Uterus (tissue), 4 donors: ENCODE data around the gene GEMIN2. TPM values are rescaled to one million over a fixed set of nuclear protein-coding genes. Genes with fewer than 3 reads are reported as not detected.

Source experiments
- DNase-seq, 2 donors: peaks; one replicate each; pipeline ENCODE4 v3.0.0-alpha.2; 2019 to 2020
- H3K27ac ChIP-seq, 2 donors: fragments of 200-600 bp; sonication (generic); 1 replicate in 1 of 2; 2 replicates in 1 of 2; pipeline ENCODE4 v1.5.1; 2016 to 2018
- H3K27me3 ChIP-seq, 2 donors: fragments of 200-600 bp; sonication (generic); one replicate each; pipeline ENCODE4 v1.5.1; 2018 to 2019; ENCODE audit warnings: control low read depth in 1 of 2
- H3K36me3 ChIP-seq, 2 donors: fragments of 200-600 bp; sonication (generic); one replicate each; pipeline ENCODE4 v1.5.1; 2019; ENCODE audit warnings: control low read depth in 1 of 2
- H3K4me1 ChIP-seq, 2 donors: fragments of 200-600 bp; sonication (generic); one replicate each; pipeline ENCODE4 v1.5.1; 2018 to 2019; ENCODE audit warnings: control low read depth in 1 of 2
- H3K4me3 ChIP-seq, 2 donors: fragments of 200-600 bp; sonication (generic); 1 replicate in 1 of 2; 2 replicates in 1 of 2; pipeline ENCODE4 v1.5.1; 2018 to 2019; ENCODE audit warnings: mild to moderate bottlenecking in 1 of 2
- H3K9me3 ChIP-seq, 2 donors: fragments of 200-600 bp; sonication (generic); one replicate each; pipeline ENCODE4 v1.5.1; 2019; ENCODE audit warnings: control low read depth in 1 of 2
- CTCF ChIP-seq, 4 experiments: fragments of 200-600 bp in 2 of 4; fragments of 450-650 bp in 2 of 4; sonication (generic) in 2 of 4; IDR thresholded peaks; one replicate each; pipeline ENCODE4 v1.5.1; 2016 to 2019; ENCODE audit warnings: antibody characterized with exemption in 4 of 4, mild to moderate bottlenecking in 2 of 4, moderate library complexity in 1 of 4
- POLR2A ChIP-seq, 2 donors: fragments of 450-650 bp; IDR thresholded peaks; one replicate each; pipeline ENCODE4 v1.6.1; 2016; ENCODE audit warnings: antibody characterized with exemption in 2 of 2, mild to moderate bottlenecking in 1 of 2, moderate library complexity in 1 of 2
- intact Hi-C: fragments of 100-400 bp; cut with DNase I; formaldehyde crosslinking; loops from one replicate; pipeline ENCODE4 v1.15.1; 2023; ENCODE audit warnings: low total_unique reads
- total RNA-seq, 4 donors: library from RNA; depleted of rRNA in 3 of 4; stranded (reverse); fragments of >200 nt in 3 of 4; gene quantifications; one replicate each; pipeline versions ENCODE4 v1.1.0 to v1.2.4, GENCODE V29; 2014 to 2023
- donor health status: DM: yes; HTN: yes; CAD: no.

GEMIN2 gene
- total RNA-seq, 4 donors from 2014 or later: 11.3 to 53.2 (median 28.2) TPM

DNA sequence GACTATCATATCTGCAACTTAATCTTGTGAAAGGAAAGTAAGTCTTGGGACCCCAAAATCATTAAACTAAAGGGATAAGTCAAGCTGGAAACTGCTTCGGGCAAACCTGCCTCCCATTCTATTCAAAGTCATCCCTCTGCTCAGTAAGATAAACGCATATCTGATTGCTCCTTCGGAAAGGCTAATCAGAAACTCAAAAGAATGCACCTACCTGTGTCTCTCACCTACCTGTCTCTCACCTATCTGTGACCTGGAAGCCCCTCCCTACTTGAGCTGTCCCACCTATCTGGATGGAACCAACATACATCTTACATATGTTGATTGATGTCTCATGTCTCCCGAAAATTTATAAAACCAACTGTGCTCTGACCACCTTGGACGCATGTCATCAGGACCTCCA, 31.0 kb upstream of the GEMIN2 start:
- H3K27me3 ChIP-seq: no peaks in the 10 kb centered on the region
- intact Hi-C loops: no loop called here
- DNase-seq: no peak
- no peaks in the 10 kb centered on the region for H3K9me3 ChIP-seq
- no peaks in the 10 kb centered on the region for H3K4me1 ChIP-seq
- no peak overlapping the region for H3K27ac ChIP-seq
- H3K36me3 ChIP-seq: no peaks in the 10 kb centered on the region
- no peak overlapping the region for H3K4me3 ChIP-seq
- TF ChIP-seq POLR2A (IDR thresholded peaks at IDR 0.05) (no peak), CTCF (IDR thresholded peaks at IDR 0.05) (no peak)

DNA sequence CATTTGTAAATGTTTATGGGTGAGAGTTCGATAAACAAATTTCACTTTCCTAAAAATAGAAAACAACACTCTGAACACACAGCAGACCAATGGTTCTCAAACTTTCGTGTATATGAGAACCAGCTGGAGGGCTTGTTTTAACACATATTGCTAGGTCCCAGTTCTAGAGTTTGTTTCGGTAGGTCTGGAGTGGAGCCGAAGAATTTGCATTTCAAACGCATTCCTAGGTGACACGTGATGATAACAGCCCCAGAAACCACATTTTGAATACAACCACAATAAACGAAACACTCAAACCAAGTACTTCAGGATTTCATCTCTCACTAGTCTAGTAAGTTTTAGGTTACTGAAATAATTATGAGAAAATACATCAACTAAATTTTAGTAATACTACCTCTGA, 28.2 kb upstream of the GEMIN2 start:
- H3K36me3 ChIP-seq: no peaks in the 10 kb centered on the region
- no peak overlapping the region for H3K4me3 ChIP-seq
- H3K27me3 ChIP-seq: no peaks in the 10 kb centered on the region
- no peak overlapping the region for H3K27ac ChIP-seq
- H3K9me3 ChIP-seq: no peaks in the 10 kb centered on the region
- DNase-seq: no peak
- TF ChIP-seq CTCF (IDR thresholded peaks at IDR 0.05) (no peak), POLR2A (IDR thresholded peaks at IDR 0.05) (no peak)
- intact Hi-C loops: no loop called here
- no peaks in the 10 kb centered on the region for H3K4me1 ChIP-seq

DNA sequence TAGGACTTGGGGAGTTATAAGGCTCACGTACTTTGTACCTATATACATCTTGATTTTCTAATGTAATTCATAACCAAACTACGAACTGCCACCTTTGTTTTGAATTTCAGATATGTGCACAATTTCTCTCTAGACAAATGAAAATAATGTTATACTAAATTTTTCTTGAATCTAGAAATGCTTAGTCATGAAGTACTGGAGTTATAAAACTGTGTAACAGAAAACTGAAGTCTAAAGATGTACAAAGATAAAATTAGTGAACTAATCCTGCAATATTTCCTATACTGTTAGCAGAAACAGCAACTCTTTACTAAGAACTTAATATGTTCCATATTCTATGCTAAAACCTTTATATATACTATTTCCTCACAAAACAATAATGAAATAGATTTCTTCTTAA, 26.6 kb upstream of the GEMIN2 start:
- intact Hi-C loops: no loop called here
- Histone ChIP-seq H3K4me1 (no peaks in the 10 kb centered on the region), H3K9me3 (no peaks in the 10 kb centered on the region), H3K27ac (no peak overlapping the region), H3K27me3 (no peaks in the 10 kb centered on the region), H3K4me3 (no peak overlapping the region), H3K36me3 (no peaks in the 10 kb centered on the region)
- no peak for DNase-seq
- TF ChIP-seq POLR2A (IDR thresholded peaks at IDR 0.05) (no peak), CTCF (IDR thresholded peaks at IDR 0.05) (no peak)

GRCh38 chr14:39090548-39091111, 23.5 kb upstream of the GEMIN2 start:
- H3K4me1 ChIP-seq: no peaks in the 10 kb centered on the region
- H3K4me3 ChIP-seq: no peak overlapping the region
- TF ChIP-seq CTCF (IDR thresholded peaks at IDR 0.05): no peak
- TF ChIP-seq POLR2A (IDR thresholded peaks at IDR 0.05): no peak
- H3K27me3 ChIP-seq: no peaks in the 10 kb centered on the region
- H3K9me3 ChIP-seq: no peaks in the 10 kb centered on the region
- no peak overlapping the region for H3K27ac ChIP-seq
- H3K36me3 ChIP-seq: no peaks in the 10 kb centered on the region
- intact Hi-C loops: no loop called here
- no peak for DNase-seq

DNA sequence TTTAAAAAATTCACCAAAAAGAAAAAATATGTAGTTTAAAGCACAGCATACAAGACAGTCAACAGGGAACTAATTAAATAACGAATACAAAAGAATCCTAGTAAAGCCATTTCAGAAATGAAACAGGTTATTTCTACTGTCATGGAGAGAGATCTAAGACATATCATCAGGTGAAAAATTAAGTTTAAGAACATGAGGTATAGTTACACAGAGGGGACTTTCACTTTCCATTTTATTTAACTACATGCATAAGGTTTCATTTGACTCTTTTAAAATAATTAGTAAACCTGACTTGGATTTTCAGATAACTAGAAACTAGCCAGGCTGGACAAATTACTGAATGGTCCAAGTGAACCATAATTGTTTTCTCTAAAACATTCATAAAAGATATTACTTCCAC, 22.4 kb upstream of the GEMIN2 start:
- Histone ChIP-seq H3K4me1 (no peaks in the 10 kb centered on the region), H3K36me3 (no peaks in the 10 kb centered on the region), H3K9me3 (no peaks in the 10 kb centered on the region), H3K27me3 (no peaks in the 10 kb centered on the region), H3K27ac (no peak overlapping the region), H3K4me3 (no peak overlapping the region)
- DNase-seq: no peak
- TF ChIP-seq CTCF (IDR thresholded peaks at IDR 0.05) (no peak), POLR2A (IDR thresholded peaks at IDR 0.05) (no peak)
- intact Hi-C loops: no loop called here
